ENCODE data around the gene KCNQ5.
A peak's percentile ranks its signal among the peaks of the same experiment; 100 is the strongest.
"Not testable (repeated sequence)": the region's sequence is repeated elsewhere in the genome, so short reads cannot be mapped to it uniquely, and the experiment has no call there.

Gene KCNQ5

DNA sequence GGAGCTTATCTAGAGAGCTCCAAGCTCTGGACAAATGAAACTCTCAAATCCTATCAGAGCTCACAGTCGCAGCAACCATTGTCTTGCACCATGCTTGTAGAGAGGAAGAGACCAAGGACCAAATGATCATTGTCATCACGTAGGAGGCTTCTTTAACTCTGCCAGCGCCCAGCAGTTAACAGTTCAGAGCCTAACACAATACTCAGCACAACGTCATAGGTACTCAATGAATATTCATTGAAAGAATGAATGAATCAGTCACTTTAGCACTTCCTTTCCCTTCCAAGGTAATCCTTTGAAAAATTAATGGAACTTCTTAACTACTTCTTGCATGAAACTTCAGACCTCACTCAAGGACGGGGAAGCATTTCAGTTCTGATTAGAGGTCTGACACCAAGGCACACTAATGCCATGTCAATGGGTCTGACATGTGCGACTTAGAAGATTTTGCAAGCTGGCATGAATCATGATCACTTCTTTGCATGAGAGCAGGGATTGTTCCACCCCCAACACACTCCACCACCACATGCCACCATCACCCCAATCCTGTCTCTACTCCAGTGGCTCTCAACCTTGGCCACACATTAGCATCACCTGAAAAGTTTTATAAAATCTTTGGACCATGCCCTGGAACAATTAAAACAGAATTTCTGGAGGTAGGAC, 558.3 kb downstream of the KCNQ5 start:
- peak; percentile 20 for DNase-seq (ENCODE audit: low read depth)

DNA sequence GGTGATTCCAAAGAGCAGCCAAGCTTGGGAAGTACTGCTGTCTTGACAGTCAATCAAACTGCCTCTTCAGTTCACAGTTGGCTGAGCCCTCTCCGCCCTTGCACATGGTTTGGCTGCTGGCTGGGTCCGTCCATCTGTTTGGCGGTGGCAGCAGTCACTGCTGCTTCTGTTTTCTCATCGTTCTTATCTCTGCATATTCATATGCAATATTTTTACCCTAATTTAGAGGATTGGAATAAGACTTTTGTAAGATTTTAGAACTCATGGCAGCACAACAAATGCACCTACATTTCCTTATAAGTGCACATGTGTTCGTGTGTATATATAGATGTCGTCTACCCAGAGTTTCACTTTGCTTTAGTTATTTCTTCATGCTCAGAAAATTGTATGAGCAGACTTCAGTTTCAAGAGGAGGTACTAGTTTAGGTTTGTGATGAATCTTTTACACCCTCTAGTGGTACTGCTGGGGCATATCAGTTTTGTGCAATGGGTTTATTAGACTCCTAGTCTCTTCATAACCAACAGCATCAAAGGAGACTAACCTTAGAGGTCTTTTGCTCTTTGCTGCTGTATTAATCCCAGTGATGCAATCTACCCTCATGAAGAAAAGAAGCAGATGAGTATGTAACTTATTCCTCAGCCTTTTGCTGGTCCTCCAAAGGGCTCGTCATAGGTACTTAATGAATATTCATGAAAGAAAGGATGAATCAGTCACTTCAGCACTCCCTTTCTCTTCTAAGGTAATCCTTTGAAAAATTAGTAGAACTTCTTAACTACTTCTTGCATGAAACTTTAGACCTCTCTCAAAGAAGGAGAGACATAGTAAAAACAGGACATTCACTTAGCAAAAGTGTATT, 559.1 kb downstream of the KCNQ5 start:
- peak; percentile 53 for DNase-seq (ENCODE audit: low read depth)

DNA sequence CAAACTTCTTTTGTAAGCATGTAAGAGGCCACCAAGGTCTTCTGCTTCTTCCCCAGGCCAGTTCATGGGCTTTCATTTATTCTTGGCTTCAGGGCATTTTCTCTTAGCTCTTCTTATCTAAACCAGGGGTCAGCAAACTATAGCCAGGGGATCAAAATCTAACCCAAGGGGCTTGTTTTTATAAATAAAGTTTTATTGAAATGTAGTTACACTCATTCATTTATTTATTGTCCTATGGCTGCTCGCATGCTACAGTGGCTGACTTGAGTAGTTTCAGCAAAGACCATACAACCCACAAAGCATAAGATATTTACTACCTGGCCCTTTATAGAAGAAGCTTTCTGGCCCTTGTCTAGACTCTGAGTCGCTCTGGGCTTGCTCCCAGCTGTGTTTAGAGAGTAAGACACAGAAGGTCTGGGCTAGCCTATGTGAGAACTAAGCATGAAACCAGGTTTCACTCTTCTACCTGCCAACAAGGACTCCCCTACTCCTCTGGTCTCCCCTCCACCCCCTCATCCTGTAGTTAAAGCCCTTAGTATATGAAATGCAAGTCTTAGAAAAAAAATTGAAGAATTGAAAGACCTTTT, 560.2 kb downstream of the KCNQ5 start:
- no peak for DNase-seq (ENCODE audit: low read depth)

DNA sequence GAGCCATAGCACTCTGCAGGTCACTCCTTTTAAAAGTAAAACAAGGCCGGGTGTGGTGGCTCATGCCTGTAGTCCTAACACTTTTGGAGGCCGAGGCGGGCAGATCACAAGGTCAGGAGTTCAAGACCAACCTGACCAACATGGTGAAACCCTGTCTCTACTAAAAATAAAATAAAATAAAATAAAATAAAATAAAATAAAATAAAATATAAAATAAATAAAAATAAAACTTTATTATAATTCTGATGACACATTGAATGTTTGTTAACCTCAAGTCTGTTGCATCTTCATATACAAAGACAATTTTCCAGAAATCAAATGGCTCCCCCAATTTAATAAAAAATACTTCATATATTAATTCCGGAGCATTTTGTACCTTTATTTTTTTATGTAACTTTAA, 571.4 kb downstream of the KCNQ5 start:
- not testable (repeated sequence) for DNase-seq (ENCODE audit: low read depth)

DNA sequence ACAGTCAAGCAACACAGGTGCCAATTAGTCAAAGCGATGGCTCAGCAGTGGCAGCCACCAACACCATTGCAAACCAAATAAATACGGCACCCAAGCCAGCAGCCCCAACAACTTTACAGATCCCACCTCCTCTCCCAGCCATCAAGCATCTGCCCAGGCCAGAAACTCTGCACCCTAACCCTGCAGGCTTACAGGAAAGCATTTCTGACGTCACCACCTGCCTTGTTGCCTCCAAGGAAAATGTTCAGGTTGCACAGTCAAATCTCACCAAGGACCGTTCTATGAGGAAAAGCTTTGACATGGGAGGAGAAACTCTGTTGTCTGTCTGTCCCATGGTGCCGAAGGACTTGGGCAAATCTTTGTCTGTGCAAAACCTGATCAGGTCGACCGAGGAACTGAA, 572.9 kb downstream of the KCNQ5 start:
- no peak for DNase-seq (ENCODE audit: low read depth)

DNA sequence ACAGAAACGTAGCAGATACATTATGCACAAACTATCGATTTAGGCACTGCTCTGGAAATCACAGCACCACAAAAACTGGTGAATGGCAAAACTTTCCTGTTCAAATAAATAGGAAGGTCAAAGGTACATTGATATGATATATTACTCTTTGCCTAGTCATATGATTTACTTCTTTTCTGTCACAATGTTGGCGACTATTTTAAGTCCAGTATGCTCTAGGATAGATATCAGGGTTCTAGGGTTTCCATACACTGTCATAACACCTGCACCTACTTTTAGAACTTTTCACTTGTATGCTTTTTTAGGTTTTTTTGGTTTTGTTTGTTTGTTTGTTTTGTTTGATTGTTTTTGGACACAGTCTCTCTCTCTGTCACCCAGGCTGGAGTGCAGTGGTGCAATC, 578.4 kb downstream of the KCNQ5 start:
- DNase-seq (ENCODE audit: low read depth): no peak

DNA sequence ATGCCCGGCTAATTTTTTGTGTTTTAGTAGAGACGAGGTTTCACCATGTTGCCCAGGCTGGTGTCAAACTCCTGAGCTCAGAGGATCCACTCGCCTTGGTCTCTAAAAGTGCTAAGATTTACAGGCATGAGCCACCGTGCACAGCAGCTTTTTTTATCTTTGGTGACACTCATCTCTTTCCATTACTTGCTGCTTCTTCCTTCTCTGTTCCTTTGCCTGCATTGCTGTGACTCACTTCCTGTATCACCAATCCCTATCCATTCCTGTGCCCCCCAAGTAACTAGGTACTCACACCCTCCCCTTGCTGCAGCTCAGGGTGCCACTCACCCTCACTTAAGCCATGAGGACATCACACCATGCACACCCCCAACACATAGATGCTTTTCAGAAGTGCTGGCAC, 578.9 kb downstream of the KCNQ5 start:
- no peak for DNase-seq (ENCODE audit: low read depth)

DNA sequence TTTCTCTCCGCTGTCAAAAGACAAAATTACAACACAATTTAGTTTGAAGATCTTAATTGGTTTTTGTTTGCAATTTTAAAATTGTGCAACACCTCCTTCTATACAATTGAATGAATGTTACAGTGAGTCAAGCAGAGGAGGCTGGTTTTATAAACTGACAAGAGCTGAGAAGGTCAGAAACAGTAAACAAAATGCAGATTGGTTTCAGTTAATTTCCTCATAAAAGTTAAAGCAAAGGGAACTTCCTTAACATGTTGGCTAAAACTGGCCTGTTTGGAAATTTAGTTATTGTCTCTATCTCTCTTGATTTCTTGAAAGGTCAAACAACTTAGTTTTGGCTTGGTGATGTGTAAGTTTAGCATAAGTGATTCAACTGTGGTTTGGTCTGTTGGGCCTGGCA, 581.2 kb downstream of the KCNQ5 start:
- no peak for DNase-seq (ENCODE audit: low read depth)

DNA sequence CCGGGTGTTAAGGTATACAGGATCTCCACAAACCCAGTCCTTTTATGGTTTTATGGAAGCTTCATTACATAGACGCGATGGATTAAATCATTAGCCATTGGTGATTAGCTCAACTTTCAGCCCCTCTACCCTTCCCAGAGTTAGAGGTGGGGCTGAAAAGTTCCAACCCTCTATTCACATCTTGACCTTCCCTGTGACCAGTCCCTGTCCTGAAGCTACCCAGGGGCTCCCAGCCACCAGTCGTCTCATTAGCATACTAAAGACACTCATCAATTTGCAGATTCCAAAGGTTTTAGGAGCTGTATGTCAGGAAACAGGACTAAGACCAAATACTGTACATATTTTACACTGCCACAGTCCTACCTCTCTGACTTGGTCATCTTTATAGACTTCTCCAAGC, 582.4 kb downstream of the KCNQ5 start:
- DNase-seq (ENCODE audit: low read depth): no peak

DNA sequence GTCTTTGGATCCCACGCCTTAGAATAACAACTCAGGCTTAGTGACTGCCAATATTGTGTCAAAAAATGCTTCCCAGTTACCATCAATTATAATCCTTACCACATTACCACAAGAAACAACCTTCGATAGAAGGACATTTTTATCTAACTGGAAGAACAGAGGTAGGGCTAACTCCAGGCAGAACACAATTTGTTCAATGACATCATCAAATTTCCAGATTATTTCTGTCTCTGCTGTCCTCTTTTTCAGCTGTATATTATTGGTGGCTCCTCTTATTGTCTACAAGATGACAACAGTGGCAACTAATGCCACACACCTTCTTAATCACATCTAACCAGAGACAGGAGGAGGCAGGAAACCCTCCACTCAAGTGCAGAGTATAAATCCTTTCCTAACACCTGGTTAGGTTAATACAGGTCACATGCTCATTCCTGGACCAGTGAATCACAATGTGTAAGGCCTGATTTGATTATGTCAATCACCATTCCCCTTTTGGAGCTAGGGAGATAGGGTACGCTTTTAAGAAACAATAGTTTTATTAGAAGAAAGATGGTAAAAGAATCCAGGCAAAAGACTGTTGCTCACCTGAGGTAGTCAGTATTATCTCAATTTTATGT, 585.5 kb downstream of the KCNQ5 start:
- DNase-seq (ENCODE audit: low read depth): no peak

DNA sequence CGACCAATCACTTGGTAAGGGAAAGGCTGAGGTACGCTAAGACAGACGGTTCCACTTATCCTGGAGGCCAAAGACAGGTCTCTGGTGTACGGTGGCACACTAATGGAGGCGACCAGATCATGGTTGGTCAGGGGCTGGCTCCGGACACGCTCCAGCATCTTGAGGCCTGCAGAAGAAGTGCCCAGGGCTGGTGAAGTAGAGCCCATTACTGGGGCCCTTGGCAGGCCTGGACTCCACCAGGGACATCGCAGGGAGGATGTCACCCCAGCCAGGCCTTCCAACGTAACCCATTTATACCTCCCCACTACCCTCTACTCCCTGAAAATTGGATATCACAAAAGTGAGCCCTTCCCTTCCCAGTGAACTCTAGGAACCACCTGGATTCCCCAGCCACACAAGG, 587.3 kb downstream of the KCNQ5 start:
- no peak for DNase-seq (ENCODE audit: low read depth)

DNA sequence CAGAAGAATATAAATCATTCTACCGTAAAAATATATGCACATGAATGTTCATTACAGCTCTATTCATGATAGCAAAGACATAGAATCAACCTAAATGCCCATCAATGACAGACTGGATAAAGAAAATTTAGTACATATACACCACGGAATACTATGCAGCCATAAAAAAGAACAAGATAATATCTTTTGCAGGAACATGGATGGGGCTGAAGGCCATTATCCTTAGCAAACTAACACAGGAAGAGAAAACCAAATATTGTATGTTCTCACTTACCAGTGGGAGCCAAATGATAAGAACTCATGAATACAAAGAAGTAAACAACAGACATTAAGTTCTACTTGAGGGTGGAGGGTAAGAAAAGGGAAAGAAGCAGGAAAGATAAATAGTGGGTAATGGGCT, 595.0 kb downstream of the KCNQ5 start:
- no peak for DNase-seq (ENCODE audit: low read depth)

DNA sequence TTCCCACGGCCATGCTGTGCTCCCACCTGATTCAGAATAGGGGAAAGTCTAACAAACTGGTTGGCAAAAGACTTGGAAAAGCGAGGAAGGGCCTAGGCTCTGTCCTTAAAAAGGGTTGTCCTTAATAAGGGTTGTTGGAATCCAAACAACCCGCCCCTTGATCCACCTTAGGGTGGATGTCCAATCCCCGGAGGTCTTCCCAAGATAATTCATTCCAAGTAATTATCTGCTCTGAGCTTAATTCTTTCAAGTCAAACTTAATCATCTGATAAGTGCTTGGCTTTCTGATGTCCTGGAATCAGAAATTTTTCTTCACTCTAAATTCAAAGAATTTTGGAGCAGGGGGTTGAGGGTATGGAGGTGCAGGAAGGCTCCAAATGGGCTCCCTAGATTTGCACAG, 603.5 kb downstream of the KCNQ5 start, which contains the start of gene KHDC1L:
KHDC1L (minus strand) TSS at position 101 of the 400 bp plus-strand sequence; CDS start at position 13, 88 bp downstream.
- DNase-seq (ENCODE audit: low read depth): no peak

DNA sequence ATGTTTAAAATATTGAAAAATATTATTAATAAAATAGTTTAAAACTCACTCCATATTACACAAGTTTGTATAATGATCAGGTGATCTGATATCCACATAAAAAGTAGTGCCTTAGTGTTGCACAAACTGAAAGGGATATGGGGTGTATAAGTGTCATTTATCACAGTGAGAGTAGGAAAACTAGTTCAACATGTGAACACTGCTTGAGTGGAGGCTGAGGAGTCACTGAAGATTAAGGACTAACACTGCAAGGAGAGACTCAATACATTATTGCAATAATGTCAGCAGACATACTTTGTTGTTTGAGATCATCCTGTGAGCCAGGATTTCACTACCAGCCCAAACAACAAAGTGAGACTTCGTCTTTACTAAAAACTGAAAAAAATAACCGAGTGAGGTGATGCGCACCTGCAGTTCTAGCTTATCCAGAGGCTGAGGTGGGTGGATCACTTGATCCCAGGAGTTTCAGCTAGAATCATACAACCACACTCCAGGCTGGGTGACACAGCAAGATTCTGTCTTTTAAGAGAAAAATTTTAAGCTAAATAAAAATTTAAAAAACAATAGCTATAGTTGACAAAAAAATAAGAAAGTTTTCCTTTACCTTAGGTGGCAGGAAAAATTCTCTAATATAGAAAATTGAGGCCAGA, 605.9 kb downstream of the KCNQ5 start:
- DNase-seq (ENCODE audit: low read depth): no peak

DNA sequence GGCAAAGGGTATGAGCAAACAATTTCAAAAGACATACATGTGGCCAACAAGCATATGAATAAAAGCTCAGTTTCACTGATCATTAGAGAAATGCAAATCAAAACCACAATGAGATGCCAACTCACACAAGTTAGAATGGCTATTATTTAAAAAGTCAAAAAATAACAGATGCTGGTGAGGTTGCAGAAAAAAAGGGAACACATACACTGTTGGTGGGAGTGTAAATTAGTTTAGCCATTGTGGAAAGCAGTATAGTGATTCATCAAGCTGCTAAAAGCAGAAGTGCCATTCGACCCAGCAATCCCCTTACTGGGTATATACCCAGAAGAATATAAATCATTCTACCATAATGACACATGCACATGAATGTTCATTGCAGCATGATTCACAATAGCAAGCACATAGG, 610.1 kb downstream of the KCNQ5 start:
- DNase-seq (ENCODE audit: low read depth): no peak

DNA sequence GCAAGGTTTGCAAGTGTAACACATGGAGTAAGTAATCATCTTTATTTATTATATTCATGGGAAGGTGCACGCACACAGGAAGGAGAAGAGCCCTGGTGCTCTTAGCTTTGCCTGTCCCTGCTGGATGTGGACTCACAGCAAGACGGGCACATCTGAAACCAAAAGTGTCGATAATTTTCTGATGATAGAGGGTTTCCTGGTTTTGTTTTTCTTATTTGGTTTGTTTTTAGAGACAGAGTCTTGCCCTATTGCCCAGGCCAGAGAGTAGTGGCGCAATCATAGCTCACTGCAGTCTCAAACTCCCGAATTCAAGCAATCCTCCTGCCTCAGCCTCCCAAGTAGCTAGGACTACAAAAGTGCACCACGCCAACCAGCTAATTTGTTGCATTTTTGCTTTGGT, 611.2 kb downstream of the KCNQ5 start:
- no peak for DNase-seq (ENCODE audit: low read depth)

DNA sequence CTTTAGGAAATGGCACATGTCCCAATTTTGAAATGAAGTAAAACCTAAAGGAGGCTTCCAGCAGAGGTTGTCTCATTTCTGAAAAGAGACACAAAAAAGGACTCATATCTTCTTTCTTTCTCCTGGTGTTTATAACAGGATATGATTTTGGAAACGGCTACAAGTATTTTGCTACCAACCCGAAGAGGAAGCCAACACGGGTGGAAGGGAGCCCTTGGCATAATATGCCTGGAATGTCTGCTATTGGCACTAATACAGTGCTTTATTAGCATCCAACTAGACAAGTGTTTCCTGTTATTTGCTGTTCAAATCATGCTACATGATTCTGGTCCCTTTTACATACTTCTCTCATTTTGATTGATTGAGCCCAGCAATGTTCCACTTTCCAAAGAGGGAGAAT, 612.1 kb downstream of the KCNQ5 start:
- not testable (repeated sequence) for DNase-seq (ENCODE audit: low read depth)

DNA sequence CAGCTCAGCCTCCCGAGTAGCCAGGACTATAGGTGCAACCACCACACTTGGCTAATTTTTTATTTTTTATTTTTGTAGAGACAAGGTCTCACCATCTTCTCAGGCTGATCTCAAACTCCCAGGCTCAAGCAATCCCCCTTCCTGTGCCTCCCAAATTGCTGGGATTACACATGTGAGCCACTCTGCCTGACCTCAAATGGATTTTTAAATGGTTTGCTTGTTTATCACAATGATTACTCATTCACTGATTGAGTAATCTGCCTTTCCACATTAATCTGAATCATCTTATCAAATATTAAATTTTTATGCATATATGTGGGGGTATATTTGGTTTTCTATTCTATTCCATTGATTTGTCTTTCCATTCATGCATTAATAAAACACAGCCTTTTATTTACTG, 612.9 kb downstream of the KCNQ5 start:
- DNase-seq (ENCODE audit: low read depth): peak; percentile 54

DNA sequence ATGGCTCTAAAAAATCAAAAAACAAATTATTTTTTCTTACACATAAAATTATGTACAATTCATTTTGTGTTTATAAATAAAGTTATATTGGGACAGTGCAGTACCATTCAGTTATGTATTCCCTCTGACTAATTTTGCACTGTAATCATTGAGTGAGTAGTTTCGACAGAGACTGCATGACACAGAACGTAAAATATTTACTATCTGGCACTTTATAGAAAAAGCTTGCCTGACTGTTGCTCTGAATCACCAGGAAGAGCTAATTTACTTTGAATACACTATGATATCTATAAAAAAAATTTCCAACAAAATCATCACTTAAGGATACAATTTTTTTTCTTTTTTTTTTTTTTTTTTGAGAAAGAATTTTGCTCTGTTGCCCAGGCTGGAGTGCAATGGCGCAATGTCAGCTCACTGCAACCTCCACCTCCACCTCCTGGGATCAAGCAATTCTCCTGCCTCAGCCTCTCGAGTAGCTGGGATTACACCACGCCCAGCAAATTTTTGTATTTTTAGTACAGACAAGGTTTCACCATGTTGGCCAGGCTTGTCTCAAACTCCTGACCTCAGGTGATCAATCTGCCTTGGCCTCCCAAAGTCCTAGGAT, 614.4 kb downstream of the KCNQ5 start:
- DNase-seq (ENCODE audit: low read depth): peak; percentile 94

DNA sequence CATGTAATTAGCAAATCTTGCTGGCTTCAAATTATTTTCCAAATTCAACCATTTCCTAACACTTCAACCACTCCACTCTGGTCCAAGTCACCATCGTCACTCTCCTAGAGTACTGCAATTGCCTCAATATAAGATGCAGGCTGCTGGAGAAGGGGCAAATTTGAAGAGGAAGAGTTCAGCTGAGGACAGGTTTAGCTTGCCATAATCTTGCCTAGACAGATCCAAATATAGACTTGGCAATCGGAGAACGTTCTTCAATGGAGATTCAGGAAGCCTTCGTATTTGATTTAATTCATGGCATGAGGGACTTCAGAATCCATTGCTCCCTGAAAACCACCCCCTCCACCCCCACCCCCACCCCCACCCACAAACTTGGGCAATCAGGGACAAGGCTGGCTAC, 618.9 kb downstream of the KCNQ5 start:
- no peak for DNase-seq (ENCODE audit: low read depth)

DNA sequence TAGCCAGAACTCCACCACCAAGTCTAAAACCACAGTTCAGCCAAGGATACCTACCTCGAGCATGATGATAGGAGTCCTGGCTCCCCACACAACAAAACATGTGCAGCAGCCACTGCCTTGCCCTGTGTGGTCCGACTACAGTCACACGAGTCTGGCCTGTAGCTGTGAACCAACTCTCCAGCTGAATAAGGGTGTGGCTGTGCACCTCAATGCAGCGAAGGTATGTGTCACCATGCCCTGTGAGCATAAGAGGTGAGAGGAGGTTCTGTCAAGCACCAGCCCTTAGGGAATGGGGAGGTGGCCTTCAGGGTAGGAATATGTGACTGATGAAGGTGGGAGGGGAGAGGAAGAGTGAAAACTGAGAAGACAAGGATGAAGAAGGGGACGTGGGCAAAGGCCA, 620.1 kb downstream of the KCNQ5 start:
- no peak for DNase-seq (ENCODE audit: low read depth)
